AG09319 (cell line): ENCODE data around the gene HES1.
A peak's percentile ranks its signal among the peaks of the same experiment; 100 is the strongest.
"Not testable (repeated sequence)": the region's sequence is repeated elsewhere in the genome, so short reads cannot be mapped to it uniquely, and the experiment has no call there.

Experiments
- DNase-seq: peaks from one replicate; pipeline ENCODE4 v3.0.0-alpha.2; 2010; ENCODE audit warnings: low read depth; ENCODE audit errors: extremely low read depth
- TF ChIP-seq, protein P1 (sequence below): IDR thresholded peaks from 2 replicates; pipeline ENCODE4 v1.5.1; 2011; ENCODE audit warnings: low read depth, mild to moderate bottlenecking, inconsistent platforms, low read length, moderate library complexity

The HES1 gene, protein sequence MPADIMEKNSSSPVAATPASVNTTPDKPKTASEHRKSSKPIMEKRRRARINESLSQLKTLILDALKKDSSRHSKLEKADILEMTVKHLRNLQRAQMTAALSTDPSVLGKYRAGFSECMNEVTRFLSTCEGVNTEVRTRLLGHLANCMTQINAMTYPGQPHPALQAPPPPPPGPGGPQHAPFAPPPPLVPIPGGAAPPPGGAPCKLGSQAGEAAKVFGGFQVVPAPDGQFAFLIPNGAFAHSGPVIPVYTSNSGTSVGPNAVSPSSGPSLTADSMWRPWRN

GRCh38 chr3:194135806-194136518 is at the start of gene HES1:
HES1 (plus strand) TSS chr3:194136148; CDS start chr3:194136381, 233 bp downstream.
- TF ChIP-seq, protein P1, sequence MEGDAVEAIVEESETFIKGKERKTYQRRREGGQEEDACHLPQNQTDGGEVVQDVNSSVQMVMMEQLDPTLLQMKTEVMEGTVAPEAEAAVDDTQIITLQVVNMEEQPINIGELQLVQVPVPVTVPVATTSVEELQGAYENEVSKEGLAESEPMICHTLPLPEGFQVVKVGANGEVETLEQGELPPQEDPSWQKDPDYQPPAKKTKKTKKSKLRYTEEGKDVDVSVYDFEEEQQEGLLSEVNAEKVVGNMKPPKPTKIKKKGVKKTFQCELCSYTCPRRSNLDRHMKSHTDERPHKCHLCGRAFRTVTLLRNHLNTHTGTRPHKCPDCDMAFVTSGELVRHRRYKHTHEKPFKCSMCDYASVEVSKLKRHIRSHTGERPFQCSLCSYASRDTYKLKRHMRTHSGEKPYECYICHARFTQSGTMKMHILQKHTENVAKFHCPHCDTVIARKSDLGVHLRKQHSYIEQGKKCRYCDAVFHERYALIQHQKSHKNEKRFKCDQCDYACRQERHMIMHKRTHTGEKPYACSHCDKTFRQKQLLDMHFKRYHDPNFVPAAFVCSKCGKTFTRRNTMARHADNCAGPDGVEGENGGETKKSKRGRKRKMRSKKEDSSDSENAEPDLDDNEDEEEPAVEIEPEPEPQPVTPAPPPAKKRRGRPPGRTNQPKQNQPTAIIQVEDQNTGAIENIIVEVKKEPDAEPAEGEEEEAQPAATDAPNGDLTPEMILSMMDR: no peak
- peak; percentile 94 for DNase-seq

GRCh38 chr3:194086388-194087075 is 49.4 kb upstream of the HES1 start:
- no peak for DNase-seq

DNA sequence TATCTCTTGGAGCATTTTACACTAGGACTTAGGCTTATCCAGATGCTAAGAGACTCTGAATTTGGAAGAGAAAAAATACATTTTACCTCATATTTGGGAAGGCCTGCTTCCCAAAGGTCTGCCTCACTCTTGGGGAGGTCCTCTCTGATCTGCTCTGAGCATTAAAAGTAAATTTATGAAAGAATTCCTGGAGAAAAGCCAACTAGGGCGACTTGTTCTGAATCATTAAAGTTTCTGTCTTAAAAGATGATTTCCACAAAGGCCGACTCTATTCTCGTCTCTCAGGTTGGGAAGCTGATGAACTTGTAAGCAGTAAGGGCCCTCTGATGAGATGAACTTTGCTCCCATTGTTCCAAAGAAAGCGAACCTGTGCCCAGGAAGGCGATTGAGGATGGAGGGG is 48.7 kb upstream of the HES1 start:
- TF ChIP-seq, protein P1: no peak
- no peak for DNase-seq

More at GRCh38 chr3:194086388-194087075, 49.4 kb upstream of the HES1 start:
- TF ChIP-seq, protein P1: no peak

GRCh38 chr3:194087995-194088855 is 47.7 kb upstream of the HES1 start:
- no peak for DNase-seq
- TF ChIP-seq, protein P1: no peak

GRCh38 chr3:194089357-194090177 is 46.4 kb upstream of the HES1 start:
- TF ChIP-seq, protein P1: no peak
- DNase-seq: peak; percentile 82

GRCh38 chr3:194090178-194090555 is 45.8 kb upstream of the HES1 start:
- not testable (repeated sequence) for DNase-seq
